Activated T-cell treated with anti-CD3 and anti-CD28 coated beads, Interleukin-2, amount 50 U/mL, for 48 hours (primary cell): Measurements from ENCODE around the gene RNF130.
"Not testable (repeated sequence)": the region's sequence is repeated elsewhere in the genome, so short reads cannot be mapped to it uniquely, and the experiment has no call there.

Experiments
- DNase-seq, 2 experiments: peaks; one replicate each; pipeline ENCODE4 v3.0.0-alpha.2; 2020

RNF130 gene

GRCh38 chr5:180050121-180050940 is 21.2 kb downstream of the RNF130 start:
- no peak for DNase-seq

GRCh38 chr5:180049185-180049548 is 22.4 kb downstream of the RNF130 start:
- no peak for DNase-seq

DNA sequence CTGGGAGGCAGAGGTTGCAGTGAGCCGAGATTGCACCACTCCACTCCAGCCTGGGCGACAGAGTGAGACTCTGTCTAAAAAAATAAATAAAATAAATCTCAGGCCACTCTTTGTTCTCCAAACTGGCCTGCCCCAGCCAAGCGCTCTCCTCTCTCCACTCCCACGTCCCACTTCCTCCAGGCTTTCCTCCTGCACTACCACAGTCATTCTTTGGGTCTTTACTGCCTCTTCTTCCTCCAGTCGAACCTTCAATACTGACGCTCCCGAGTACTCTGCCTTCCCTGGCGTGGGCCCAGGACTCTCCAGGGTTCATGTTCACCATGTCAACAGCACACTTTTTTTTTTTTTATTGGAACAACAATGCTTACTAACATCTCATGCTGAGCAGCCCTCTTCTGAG is 23.9 kb downstream of the RNF130 start:
- DNase-seq = no peak

GRCh38 chr5:180046656-180047055 is 24.9 kb downstream of the RNF130 start:
- DNase-seq = no peak

GRCh38 chr5:180045889-180046499 is 25.6 kb downstream of the RNF130 start:
- DNase-seq = no peak

DNA sequence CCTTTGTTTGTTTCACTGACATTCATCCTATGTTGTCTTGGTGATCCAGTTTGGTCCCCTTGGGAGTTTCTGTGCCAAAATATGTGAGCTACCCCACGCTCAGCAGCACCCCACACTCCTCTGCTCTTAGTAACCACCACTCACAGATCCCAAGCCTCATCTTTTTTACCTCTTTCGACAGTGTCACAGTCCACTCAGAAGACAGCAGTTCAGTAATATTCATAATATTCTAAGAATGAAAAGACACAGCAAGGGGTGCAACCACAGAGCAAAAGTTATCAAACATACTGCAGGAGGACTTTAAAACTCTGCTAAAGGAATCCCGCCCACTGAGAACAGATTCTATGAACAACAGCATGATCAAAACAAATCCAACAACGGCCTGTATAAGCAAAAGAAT is 28.2 kb downstream of the RNF130 start:
- no peak for DNase-seq

- DNase-seq = no peak
These were observed 30.0 kb downstream of the RNF130 start for GRCh38 chr5:180041301-180042274.

- DNase-seq = no peak
These were observed 31.0 kb downstream of the RNF130 start for GRCh38 chr5:180040287-180041214.

DNA sequence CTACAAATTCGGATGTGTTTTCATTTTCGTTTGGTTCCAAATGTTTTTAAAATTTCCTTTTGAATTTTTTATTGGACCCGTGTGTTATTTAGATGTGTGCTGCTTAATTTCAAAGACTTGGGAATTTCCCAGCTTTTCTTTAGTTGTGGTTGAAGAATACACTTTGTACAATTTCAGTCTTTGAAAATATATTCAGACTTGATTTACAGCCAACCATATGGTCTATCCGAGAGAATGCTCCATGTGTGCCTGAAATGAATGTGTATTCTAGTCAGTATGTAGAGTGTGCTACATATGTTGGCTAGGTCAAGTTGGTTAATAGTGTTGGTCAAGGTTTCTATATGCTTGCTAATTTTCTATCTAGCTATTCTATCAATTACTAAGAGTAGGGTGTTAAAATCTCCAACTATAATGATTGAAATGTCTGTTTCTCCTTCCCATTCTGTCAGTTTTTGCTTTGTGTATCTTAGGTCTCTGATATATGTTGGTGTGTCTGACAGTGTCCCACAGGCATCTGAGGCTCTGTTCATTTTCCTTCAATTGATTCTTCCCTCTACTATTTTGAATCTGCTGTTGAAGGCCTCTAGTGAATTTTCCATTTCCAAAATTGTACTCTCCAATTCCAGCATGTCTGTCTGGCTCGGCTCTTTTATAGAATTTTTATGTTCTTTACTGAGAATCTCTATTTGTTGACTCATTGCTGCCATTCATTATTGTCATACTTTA is 36.2 kb downstream of the RNF130 start:
- no peak for DNase-seq

DNA sequence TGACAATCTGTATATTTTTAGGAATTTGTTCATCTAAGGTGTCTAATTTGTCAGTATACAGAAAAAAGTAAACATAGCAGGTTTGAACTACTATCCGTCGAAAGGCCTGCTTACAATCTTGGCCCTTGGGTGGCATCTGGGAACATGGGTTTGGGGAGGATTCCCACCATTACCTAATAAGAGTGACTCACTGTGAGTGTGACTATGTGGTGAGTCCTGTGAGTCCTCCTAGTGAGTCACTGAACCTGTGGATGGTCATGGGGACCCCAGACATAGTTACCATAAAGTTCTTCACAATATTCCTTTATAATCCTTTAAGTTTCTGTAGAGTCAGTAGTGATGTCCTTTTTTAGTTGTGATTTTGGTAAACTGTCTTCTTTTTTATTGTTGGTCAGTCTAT is 37.0 kb downstream of the RNF130 start:
- DNase-seq = no peak

GRCh38 chr5:180027459-180028089 is 44.0 kb downstream of the RNF130 start:
- no peak for DNase-seq

GRCh38 chr5:180026734-180027458 is 44.7 kb downstream of the RNF130 start:
- DNase-seq = no peak

DNA sequence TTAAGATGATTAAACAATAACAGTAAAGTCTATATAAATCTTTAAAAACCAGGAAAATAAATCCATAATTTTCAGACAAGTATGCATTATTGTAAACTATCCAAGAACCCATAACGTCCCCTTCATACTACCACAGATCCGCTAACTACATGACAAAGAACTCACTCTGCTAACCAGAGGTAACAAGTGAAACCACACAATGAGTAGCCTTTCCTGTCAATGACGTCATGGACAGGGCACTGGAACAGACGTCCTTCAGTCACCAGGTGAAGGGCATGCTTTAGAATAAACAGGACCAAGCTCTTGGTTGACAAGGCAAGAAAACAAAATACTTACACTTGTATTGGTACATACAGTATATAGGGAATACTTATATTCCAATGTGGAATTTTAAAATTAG is 45.2 kb downstream of the RNF130 start:
- DNase-seq = no peak

DNA sequence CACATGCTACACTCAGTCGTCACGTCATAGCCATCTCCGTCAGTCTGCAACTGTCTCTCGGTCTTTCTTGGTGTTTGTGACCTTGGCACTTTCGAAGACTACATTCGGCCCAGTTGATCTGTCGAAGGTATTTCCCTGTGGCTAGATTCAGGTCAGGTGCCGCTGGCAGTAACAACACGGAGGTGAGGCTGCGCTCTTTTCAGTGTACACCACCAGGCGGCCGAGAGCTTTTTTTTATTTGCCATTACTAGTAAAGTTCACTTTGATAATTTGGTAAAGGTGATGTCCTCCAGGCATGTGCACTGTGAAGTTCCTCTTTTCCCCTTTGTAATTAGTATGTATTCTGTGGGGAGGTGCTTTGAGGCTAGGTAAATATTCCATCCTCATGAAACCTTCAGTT is 49.7 kb downstream of the RNF130 start:
- DNase-seq = no peak

DNA sequence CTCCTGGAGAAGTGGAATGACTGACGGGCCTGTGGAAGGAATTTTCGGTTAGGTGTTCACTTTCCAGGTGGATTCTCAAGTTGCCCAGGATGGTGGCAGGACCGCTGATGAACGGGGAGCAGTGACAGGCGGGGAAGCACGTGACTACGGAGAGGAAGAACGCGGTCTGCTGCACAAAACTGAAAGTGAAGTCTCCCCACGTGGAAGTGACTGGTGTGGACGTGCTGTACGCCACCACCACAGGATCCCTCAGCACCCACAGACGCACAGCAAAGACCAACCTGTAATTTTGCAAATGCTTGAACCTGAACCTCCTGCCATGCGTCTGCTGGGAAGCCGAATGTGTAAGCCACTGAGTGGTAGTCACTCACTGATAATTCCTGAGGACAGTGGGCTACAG is 51.4 kb downstream of the RNF130 start:
- no peak for DNase-seq

- DNase-seq = no peak
These were observed 53.1 kb downstream of the RNF130 start for GRCh38 chr5:180018347-180019060.

DNA sequence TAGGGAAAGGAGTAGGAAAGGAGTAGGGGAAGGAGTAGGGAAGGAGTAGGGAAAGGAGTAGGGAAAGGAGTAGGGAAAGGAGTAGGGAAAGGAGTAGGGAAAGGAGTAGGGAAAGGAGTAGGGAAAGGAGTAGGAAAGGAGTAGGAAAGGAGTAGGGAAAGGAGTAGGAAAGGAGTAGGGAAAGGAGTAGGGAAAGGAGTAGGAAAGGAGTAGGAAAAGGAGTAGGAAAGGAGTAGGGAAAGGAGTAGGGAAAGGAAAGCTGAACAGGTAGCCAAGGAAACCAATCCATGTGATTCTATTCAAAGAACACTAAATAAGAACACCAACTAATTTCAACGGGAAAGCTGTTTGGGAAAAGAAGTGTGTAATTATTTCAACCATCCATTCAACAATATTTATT is 56.0 kb downstream of the RNF130 start:
- DNase-seq = not testable (repeated sequence)

DNA sequence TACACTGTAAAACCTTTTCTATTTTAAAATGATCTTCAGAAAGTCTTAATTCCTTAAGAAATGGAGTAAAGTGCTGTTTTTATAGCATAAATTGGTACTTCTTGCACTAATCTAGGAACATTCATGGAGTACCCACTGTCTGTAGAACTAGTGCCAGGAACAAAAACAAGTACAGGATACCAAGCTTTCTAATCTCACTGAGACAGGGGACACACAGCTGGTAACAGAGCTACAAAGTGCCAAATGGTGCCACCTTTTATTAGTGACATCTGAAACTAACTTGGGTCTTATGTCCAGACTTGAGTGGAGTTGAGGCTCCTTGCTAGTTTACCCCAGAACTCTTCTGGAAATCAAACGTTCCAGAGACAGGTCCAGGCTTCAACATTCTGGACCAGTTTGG is 57.9 kb downstream of the RNF130 start:
- DNase-seq = no peak

GRCh38 chr5:180012316-180012715 is 59.2 kb downstream of the RNF130 start:
- no peak for DNase-seq

- DNase-seq = no peak
These were observed 60.9 kb downstream of the RNF130 start for GRCh38 chr5:180010636-180011035.
